22Rv1 (cell line): ENCODE measurements around the gene AP2A2.

Experiments used
- ZFX ChIP-seq: fragments of 450-650 bp; IDR thresholded peaks from 2 replicates; pipeline ENCODE4 v1.6.1; 2017; ENCODE audit warnings: antibody characterized with exemption, borderline replicate concordance
- TF ChIP-seq, protein P1 (sequence below): fragments of 450-650 bp; IDR thresholded peaks from 2 replicates; pipeline ENCODE4 v1.5.1; 2017; ENCODE audit warnings: mild to moderate bottlenecking

DNA sequence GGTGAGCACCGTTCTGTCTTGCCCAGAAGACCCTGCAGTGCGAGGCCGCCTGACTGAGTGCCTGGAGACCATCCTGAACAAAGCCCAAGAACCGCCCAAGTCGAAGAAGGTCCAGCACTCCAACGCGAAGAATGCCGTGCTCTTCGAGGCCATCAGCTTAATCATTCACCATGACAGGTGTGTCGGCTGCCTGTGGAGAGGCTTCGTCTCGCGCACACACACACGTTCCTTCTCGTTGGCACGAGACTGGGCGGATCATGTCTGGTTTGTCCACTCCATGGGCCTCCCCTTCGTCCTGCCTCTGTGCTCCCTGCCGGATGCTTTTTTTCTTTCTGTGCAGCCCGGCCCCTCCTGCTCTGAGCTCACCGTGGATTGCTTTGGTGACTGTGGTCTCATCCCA, 59.7 kb downstream of the AP2A2 start:
- TF ChIP-seq, protein P1, sequence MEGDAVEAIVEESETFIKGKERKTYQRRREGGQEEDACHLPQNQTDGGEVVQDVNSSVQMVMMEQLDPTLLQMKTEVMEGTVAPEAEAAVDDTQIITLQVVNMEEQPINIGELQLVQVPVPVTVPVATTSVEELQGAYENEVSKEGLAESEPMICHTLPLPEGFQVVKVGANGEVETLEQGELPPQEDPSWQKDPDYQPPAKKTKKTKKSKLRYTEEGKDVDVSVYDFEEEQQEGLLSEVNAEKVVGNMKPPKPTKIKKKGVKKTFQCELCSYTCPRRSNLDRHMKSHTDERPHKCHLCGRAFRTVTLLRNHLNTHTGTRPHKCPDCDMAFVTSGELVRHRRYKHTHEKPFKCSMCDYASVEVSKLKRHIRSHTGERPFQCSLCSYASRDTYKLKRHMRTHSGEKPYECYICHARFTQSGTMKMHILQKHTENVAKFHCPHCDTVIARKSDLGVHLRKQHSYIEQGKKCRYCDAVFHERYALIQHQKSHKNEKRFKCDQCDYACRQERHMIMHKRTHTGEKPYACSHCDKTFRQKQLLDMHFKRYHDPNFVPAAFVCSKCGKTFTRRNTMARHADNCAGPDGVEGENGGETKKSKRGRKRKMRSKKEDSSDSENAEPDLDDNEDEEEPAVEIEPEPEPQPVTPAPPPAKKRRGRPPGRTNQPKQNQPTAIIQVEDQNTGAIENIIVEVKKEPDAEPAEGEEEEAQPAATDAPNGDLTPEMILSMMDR = no peak
- TF ChIP-seq ZFX = no peak
